GM11168 (cell line): ENCODE measurements around the gene ANP32E.

ENCODE experiments used
- in situ Hi-C: fragments of 300-500 bp; cut with MboI; formaldehyde crosslinking; loops from one replicate; pipeline ENCODE4 v1.12.0; 2022; ENCODE audit warnings: low sequenced_read_pairs; ENCODE audit not compliant: unreplicated experiment

Gene ANP32E

DNA sequence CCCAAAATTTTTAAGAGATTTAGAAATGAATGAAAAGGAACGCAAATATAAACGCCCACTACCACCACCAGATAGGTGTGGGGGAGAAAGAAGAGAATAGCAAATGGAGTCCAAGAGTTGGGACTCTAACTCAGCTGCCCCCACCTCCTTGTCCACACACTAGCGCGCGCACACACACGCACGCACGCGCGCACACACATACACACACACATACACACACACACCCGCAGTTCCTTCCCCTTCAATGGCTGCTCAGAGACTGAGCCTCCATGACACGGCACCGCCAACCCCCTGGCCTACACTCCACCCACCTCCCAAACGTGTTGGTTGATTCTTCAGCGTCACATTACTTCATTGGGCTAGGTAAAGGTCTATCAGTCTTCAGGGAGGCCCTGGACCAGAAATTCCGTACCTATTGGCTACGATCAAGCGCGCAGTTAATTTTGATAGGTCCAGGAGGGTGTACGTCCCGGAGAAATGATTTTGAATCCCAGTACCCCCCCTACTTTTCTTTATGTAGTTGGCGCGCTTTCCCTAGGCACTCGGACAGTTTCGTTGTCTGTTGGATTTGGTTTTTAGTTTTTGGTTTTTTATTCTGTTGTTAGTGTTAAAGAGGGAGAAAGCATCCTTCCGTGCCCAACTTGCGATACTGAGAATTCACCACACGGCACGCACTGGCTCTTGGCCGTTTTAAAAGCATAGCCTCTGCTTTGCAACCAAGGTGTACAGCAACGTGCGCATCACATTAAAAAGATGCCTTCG, at the start of gene ANP32E:
Gene ANP32E, minus strand, starts transcription at position 261 of the 762 bp plus-strand sequence. CDS start 326 bp downstream, outside the sequence.
- in situ Hi-C loops = no loop called here

DNA sequence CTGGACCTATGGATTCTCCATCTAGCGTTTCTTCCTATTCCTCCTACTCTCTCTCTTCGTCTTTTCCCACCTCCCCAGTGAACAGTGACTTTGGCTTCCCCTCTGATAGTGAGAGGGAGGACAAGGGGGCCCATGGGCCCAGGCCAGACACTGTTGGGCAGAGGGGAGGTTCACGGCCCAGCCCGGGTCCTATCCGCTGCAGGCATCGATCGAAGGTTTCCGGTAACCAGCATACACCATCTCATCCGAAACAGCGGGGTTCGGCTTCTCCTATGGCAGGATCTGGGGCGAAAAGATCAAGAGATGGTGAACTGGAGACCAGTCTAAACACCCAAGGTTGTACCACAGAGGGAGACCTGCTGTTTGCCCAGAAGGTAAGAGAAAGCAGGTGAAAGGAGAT, 47.3 kb upstream of the ANP32E start:
- in situ Hi-C loops = no loop called here

DNA sequence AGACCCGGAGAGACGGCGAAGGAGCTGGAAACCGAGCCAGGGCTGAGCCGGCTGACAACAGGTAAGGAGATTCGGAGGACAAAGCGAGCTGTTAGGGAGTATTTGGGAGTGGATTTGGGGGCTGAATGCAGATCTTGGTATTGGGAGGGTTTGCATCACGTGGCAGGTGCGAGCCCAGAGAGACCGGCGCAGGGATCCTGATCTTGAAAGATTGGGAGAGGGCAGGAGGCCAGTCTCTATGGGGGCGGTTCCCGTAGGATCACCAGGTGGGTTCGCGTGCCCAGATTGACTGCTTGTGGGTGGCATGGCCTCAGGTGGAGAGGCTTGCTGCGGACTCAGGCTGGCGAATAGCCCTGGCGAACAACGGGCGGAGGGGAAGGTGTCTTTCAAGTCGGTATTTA, 46.6 kb upstream of the ANP32E start:
- in situ Hi-C loops = no loop called here

DNA sequence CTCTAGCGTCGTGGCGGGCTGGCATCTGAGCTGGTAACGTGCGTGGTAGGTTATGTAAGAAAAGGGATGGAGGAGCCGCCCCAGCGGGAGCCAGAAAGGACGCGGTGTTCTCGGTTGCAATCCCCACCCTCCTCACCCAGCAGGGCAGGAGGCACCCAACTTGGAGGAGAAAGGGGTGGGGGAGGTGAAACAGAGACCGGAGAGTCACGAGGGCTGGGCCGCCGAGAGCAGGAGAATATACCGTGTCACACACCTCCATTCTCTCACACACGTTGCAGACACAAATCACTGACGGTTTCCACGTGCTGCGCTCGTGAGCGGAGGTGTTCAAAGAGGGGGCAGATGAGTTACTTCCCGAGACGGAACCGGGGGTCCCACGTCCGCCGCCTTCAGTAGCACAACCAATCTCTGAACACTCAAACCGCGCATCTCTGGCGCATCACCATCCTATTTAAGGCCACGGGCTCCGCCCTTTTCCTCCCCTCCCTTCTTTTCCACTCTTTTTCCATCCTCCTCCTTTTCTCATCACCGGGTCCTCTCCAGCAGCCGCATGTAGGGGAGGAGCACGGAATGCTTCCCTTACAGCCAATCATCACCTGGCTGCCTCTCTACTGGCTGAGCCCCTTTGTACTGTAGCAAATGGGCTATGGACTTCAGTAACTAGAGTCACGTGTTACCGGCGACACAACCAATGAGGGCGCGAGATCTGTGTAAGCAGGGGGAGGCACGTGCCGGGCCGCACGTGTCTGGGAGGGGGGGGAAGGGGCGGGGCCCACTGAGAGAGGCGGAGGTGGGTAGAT, 46.0 kb upstream of the ANP32E start, which contains the start of gene CIART:
Gene CIART, plus strand, starts transcription at position 797 of the 800 bp plus-strand sequence. CDS start 714 bp downstream, outside the sequence.
- in situ Hi-C loops = no loop called here

DNA sequence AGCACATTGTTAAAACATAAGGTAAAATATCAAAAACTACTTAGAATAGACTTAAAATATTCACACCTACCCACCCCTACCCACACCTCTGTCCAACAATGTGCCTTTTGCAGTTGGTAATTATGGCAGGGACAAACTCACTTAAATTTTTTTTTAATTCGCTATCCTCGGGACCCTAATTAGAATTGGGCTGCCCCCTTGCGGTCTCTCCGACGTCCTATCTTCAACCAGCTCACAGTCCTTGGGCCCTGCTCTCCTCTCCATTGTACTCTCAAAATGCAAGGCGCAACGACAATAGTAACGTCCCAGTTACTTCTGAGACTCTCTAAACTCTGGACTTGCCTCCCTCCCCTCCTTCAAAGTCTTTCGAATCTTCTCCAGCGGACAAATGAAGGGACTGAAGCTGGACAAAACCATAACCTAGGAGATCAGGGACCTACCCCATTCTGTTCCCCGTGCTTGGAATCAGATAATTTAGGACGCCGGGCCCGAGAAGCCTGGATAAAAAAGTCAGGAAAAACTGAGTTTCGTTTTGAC, 45.4 kb upstream of the ANP32E start:
- in situ Hi-C loops = no loop called here

DNA sequence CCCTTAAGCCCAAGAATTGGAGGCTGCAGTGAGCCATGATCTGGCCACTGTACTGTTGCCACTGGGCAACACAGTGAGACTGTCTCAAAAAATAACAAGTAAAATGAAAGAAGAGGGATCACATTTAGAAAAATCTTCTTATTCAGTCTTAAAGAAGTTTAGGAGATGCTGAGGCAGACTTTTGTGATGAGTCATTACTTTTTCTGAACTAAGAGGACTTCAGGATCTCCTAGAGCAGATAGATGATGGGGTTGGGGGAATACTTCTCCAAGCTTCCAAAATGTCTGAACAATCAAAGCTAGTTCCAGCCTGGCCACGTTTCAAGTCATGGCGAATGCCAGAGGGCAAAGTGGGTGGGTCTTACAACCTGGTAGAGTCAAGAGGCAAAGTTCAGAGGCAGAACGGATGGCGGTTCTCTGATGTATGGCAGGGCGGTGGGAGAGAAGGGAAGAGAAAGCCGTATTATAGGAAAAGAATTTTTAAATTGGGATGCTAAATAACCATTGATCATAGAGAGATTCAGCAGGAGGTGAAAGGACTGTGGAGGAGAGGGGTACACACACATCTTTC, 44.3 kb upstream of the ANP32E start:
- in situ Hi-C loops = no loop called here

DNA sequence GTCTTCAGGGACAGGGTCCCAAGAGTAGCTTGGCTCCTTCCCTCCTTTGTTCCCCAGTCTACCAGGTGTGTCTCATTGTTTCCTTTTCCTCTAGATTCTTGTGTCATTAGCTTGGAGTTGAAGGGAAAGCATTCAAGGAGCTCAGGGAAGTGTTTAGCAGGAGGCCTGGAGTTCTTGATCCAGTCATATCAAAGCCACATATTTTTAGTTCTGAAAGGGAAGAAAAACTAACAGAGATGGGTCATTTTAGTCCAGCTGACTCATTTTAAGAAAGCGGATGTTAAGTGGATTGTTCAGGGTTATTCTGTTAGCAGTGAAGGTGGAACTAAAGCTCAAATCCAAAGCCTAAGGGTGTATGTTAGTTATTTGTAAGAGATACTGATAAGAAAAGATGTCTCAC, 37.4 kb upstream of the ANP32E start:
- in situ Hi-C loops = no loop called here

DNA sequence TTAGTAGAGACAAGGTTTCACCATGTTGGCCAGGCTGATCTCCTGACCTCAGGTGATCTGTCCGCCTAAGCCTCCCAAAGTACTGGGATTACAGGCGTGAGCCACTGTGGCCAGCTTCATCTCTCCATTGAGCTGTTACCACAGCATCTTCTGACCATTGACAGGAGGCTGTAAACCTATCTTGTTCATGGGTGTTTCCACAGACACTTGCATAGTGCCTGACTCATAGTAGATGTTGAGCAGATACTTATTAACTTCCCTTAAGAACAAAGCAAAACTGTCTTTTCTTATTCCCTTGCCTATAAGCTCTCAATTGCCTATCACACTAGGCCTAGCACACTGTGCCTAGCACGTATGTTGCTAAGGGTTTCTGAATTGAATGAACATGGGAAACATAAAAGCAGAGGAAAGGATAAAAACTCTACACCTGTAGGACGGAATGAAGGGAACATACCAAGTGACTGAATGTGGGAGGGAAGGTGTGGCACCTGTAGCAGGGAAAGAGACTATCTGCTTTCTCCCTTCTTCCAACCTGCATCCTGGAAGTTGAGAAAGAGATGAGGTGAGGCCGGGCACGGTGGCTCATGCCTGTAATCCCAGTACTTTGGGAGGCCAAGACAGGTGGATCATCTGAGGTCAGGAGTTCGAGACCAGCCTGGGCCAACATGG, 35.5 kb upstream of the ANP32E start:
- in situ Hi-C loops = no loop called here

DNA sequence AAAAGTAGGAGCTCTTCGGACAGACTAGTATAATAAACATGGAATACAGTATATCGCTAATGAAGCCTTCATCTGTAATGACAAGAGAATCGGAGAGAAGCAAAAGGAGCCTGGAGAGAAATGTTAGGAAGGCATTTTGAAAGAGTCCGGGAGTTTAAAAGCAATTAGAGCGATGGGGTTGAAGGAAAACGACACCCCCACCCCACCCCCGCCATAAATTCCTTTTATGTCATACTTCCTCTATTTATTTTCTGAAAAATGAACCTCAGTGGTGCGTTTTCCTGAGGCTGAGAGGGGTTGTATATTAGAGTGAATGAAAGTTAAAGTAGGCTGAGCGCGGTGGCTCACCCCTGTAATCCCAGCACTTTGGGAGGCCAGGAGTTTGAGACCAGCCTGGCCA, 33.5 kb upstream of the ANP32E start:
- in situ Hi-C loops = no loop called here

DNA sequence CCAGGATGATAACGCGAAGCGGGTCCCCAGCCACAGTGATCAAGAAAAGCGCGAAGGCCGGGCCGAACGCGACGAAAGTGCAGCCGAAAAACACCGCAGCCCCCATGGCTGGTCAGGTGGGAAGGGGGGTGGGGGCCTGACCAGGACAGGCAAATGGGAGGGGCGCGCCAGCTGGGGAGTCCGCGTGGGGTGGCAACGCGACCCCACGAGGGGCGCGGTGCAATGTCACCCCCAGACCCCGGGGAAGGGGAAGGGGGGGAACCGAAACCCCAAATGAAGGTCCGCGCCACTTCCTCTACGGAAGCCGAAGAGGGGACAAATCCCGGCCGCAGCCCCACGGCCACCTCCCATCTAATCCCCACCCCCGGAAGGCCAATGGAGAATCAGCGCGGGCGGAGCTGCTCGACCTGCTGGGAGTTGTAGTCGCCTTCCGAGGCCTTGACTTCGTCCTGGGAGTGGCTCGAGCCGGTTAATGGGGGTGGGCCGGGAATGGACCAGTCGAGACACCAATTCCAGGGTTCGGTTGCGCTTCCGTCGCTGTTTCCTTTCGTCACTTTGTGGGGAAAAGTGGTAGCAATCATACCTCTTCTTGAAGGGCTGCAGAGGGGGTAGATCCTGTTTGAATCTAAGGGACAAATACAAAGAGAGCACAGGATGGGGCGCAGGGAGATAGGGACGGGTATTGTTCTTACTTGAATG, 32.9 kb upstream of the ANP32E start, which contains the start of gene APH1A:
Gene APH1A, minus strand, starts transcription at position 312 of the 699 bp plus-strand sequence. Its CDS starts 206 bp downstream, at position 106.
- in situ Hi-C loops = no loop called here

DNA sequence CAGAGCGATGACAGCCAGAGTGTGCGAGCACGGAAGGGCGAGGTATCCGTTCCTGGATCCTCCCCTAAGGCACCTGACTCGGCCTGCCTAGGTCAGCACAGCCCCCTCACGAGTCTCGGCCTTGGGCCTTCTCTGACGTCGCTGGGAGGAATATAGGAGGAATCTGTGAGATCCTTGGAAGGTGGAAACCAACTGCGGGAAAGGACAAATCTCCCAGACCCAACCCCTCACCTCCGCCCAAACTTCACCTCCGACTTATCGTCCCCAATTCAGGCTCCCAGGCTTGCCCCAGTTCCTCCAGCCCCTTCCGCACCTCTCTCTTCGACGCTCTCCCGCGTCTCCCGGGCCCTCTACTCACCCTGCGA, 32.4 kb upstream of the ANP32E start:
- in situ Hi-C loops = no loop called here

DNA sequence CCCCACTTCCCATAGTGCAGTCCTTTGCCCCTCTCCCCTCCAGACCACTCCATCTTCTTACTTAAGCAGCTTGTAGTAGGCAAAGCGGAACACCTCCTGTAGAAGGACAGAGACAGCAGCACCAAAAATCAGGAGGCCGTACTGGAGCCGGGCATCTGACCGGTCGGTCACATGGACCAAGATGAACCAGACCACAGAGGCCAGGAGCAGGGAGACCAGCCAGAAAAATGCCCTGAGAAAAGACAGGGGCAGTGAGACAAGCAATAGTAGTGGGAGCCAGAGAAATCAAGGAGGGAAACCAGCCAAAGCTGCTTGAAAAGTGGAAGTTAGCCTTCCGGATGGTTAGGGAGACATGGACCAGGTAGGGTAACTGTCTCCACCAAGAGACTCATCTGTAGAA, 32.0 kb upstream of the ANP32E start:
- in situ Hi-C loops = no loop called here

DNA sequence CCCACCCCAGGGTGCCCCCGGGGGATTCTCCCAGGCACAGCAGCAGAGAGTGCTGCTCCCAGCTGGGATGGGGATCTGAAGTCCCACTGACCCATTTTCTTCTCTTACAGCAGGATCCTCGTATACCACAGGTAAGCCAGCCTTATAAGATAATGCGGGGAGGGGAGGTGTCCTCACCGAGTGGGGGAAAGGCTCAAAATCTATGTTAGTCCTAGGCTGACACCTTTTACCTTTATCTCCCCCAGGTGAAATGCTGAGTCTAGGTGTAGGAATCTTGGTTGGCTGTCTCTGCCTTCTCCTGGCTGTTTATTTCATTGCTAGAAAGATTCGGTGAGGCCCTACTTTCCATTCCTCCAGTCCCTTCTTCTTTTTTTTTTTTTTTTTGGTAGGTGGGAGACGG, 27.6 kb upstream of the ANP32E start:
- in situ Hi-C loops = no loop called here

DNA sequence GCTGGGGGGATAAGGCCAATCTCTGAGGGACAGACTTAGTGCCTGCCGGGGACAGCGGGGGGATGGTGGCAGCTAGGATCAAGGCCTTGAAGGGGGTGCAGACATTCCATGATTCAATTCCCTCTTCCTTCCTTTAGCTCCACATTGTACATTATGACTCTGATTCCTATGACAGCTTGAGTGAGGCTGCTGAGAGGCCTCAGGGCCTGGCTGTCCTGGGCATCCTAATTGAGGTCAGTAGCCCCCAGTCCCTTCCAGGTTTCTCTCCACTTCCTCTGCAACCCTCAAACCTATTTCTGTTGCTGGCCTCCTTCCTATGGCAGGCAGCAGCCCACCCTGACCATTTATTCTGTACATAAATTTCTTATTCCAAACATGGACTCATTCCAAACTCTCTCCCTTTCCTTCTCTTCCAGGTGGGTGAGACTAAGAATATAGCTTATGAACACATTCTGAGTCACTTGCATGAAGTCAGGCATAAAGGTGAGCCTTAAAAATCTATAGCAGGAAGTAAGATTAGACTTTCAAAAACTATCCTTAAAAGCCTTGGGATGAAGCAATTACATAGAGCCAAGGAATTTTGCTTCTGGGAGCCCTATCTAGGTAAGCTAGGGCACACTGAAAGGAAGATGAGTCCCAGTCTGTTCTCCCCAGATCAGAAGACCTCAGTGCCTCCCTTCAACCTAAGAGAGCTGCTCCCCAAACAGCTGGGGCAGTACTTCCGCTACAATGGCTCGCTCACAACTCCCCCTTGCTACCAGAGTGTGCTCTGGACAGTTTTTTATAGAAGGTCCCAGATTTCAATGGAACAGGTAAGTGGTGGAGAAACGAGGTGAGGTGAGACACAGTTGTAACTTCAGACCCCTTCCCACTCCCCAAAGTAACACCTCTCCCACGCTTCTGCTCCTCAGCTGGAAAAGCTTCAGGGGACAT, 26.7 kb upstream of the ANP32E start:
- in situ Hi-C loops = no loop called here

DNA sequence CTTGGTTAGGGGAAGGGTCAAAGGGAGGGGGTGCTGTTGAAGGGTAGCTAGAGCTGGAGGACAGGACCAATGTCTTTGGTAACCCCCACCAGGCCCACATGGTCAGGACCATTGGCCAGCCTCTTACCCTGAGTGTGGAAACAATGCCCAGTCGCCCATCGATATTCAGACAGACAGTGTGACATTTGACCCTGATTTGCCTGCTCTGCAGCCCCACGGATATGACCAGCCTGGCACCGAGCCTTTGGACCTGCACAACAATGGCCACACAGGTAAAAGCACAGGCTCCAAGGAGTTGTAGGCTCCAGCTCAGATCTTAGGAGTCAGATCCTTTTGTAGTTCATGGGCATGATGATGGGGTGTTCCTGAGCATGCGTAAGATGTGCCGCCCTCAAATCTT, 25.5 kb upstream of the ANP32E start:
- in situ Hi-C loops = no loop called here

DNA sequence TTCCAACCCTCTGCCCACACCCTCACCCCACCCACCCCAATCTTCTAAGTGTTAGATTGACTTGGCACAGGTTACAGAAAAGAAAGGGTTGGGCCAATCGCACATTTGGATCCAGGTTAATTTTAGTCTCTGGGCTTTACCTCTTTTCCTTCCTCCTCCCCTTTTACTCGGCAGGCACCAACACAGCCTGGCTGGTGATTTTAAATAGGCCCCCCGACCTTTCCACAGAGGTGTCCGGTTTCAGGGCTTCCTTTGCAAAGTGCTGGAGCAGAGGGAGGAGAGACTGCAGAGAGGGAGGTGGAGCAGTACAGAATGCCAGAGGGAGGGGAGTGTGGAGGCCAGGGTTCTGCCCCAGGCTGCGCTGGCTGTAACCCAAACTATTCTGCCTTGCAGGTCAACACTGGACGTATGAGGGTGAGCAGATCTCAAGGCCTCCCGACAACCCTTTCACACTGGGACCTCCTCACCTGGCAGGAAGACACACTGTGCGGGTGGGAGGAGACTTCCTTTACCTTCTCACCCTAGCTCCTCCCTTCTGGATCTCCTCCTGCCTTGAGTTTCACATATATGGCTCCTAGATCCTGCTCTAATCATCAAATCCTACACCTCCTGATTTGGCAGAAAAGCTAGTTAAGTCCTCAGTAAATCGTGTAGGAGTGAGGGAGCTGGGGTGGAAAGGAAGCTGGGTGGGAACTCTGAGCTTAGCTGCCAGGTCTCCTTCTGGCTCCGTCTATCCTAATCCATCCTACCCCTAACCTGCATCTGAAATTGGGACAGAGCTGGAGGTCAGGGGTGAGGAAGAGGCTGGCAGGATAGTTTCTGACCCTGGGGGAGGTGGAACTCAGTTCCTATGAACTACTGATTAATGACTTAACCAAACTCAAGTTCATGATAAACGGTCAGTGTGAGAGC, 24.1 kb upstream of the ANP32E start:
- in situ Hi-C loops = no loop called here

DNA sequence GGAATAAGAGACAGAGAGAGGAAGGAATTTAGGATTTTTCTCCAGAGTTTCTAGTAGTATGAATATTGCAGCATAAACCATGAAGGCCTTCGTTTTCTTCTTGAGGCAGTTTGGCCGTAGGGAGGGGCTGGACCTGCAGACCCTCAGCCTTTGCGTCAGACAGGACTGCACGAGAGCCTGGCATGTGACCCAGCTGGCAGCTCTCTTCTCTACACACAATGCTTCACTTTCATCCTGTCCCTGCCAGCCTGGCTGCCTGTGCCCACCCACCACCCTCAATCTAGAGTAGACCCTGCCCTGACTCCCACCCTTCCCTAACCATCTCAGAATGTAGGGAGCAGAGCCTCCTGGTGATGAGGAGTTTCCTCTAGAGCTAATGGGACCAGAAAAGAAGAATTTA, 23.3 kb upstream of the ANP32E start:
- in situ Hi-C loops = no loop called here
